LHCN-M2 (cell line): Measurements from ENCODE around the gene SEPHS1. TPM values are rescaled to one million over a fixed set of nuclear protein-coding genes. Genes with fewer than 3 reads are reported as not detected.
"Not testable (repeated sequence)": the region's sequence is repeated elsewhere in the genome, so short reads cannot be mapped to it uniquely, and the experiment has no call there.

Experiments used
- DNase-seq: peaks from one replicate; pipeline ENCODE4 v3.0.0-alpha.2; 2012; ENCODE audit warnings: low read depth
- total RNA-seq: library from RNA; depleted of rRNA; stranded (reverse); fragments of >200 nt; gene quantifications from 2 replicates; pipeline ENCODE4 v1.2.3, GENCODE V29; 2014; rRNA removed

Gene SEPHS1
- total RNA-seq, 1 experiment from 2014 or later: 60.7 TPM

GRCh38 chr10:13284050-13284449, 64.0 kb downstream of the SEPHS1 start:
- no peak for DNase-seq

- DNase-seq: not testable (repeated sequence)
Measured at GRCh38 chr10:13282348-13282747, 65.7 kb downstream of the SEPHS1 start.

GRCh38 chr10:13276749-13277365, 71.2 kb downstream of the SEPHS1 start:
- DNase-seq: peak; percentile 4

- not testable (repeated sequence) for DNase-seq
Measured at GRCh38 chr10:13276146-13276545, 71.9 kb downstream of the SEPHS1 start.

- peak; percentile 18 for DNase-seq
Measured at GRCh38 chr10:13272164-13272571, 75.9 kb downstream of the SEPHS1 start.

- no peak for DNase-seq
Measured at GRCh38 chr10:13271552-13272163, 76.4 kb downstream of the SEPHS1 start.

- peak; percentile 53 for DNase-seq
Measured at GRCh38 chr10:13270877-13271551, 77.1 kb downstream of the SEPHS1 start.

GRCh38 chr10:13268841-13269240, 79.3 kb downstream of the SEPHS1 start:
- peak; percentile 6 for DNase-seq

GRCh38 chr10:13268310-13268709, 79.8 kb downstream of the SEPHS1 start:
- no peak for DNase-seq

Other genes with a start within 250 kb of the SEPHS1 start
- 41.9 and 45.1 TPM in 2 replicates for gene OPTN, start 248.1 kb downstream of the SEPHS1 start, total RNA-seq
- 26.1 and 29.6 TPM in 2 replicates for gene MCM10, start 186.7 kb downstream of the SEPHS1 start, total RNA-seq
- not detected in 2 replicates for gene UCMA, start 113.9 kb downstream of the SEPHS1 start, total RNA-seq
- 37.0 and 48.4 TPM in 2 replicates for gene PHYH, start 48.2 kb downstream of the SEPHS1 start, total RNA-seq
- gene BEND7, start 180.7 kb upstream of the SEPHS1 start, total RNA-seq: 4.2 and 5.6 TPM in 2 replicates
- gene PRPF18, start 238.7 kb upstream of the SEPHS1 start, total RNA-seq: 32.6 and 33.1 TPM in 2 replicates